Ishikawa (cell line): Measurements from ENCODE around the gene MIDN.

Experiments used
- CEBPB ChIP-seq: IDR thresholded peaks from 2 replicates; pipeline ENCODE4 v1.6.1; 2012
- CREB1 ChIP-seq: IDR thresholded peaks from 2 replicates; pipeline ENCODE4 v1.6.1; 2012; ENCODE audit warnings: low read depth
- EGR1 ChIP-seq: IDR thresholded peaks from 2 replicates; pipeline ENCODE4 v1.6.1; 2012
- EP300 ChIP-seq: IDR thresholded peaks from 2 replicates; pipeline ENCODE4 v1.6.1; 2012; ENCODE audit warnings: borderline replicate concordance
- FOXM1 ChIP-seq: IDR thresholded peaks from 2 replicates; pipeline ENCODE4 v1.6.1; 2012; ENCODE audit warnings: low read depth, borderline replicate concordance
- NFIC ChIP-seq: IDR thresholded peaks from 2 replicates; pipeline ENCODE4 v1.6.1; 2012
- RAD21 ChIP-seq: IDR thresholded peaks from 2 replicates; pipeline ENCODE4 v1.6.1; 2012; ENCODE audit warnings: low read depth
- TAF1 ChIP-seq: IDR thresholded peaks from 2 replicates; pipeline ENCODE4 v1.6.1; 2012; ENCODE audit warnings: low read depth, mild to moderate bottlenecking
- TCF12 ChIP-seq: IDR thresholded peaks from 2 replicates; pipeline ENCODE4 v1.6.1; 2012; ENCODE audit warnings: low read depth
- TEAD4 ChIP-seq: IDR thresholded peaks from 2 replicates; pipeline ENCODE4 v1.6.1; 2012
- YY1 ChIP-seq: IDR thresholded peaks from 2 replicates; pipeline ENCODE4 v1.6.1; 2012; ENCODE audit warnings: low read depth
- ZBTB7A ChIP-seq: IDR thresholded peaks from 2 replicates; pipeline ENCODE4 v1.6.1; 2012; ENCODE audit warnings: low read depth
- TF ChIP-seq, protein P1 (sequence below): IDR thresholded peaks from 2 replicates; pipeline ENCODE4 v1.6.1; 2012
- TF ChIP-seq, protein P2 (sequence below): IDR thresholded peaks from 2 replicates; pipeline ENCODE4 v1.6.1; 2012
- TF ChIP-seq, protein P3 (sequence below): IDR thresholded peaks from 2 replicates; pipeline ENCODE4 v1.6.1; 2012; ENCODE audit warnings: low read depth, mild to moderate bottlenecking

The MIDN gene

DNA sequence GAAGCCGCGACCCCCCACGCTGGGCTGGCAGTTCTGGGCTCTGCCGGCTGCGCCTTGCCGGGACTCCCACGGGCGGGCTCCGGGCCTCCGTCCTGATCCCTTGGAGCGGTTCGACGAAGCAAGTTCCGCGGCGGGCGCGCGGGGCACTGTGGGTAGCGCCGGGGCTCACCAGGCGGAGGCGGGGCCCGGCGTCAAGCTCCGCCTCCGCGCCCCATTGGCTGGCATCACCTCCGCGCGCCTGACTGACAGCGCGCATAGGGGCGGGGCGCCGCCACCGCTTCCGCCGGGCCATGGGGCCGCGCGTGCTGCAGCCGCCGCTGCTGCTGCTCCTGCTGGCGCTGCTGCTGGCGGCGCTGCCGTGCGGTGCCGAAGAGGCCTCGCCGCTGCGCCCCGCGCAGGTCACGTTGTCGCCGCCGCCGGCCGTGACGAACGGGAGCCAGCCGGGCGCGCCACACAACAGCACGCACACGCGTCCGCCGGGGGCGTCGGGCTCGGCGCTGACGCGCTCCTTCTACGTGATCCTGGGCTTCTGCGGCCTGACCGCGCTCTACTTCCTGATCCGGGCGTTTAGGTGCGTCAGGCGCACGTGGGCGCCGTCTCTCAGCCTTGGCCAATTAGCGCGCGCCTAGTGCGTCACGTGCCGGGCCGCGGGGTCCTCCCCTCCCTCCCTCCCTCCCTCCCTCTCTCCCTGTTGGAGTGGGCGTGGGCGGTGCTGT, 27.0 kb downstream of the MIDN start, which contains the start of gene FAM174C:
Gene FAM174C (plus strand): TSS at position 271 of the 716 bp plus-strand sequence. CDS start 20 bp downstream, at position 291.
- TF ChIP-seq TAF1, result peak; percentile 70; the same call in 1 of the 2 replicates
- peak; percentile 98; the same call in 1 of the 2 replicates for TF ChIP-seq EGR1
- no peak for TF ChIP-seq NFIC
- TF ChIP-seq YY1, result no peak; the same call in 1 of the 2 replicates
- peak; percentile 78 for TF ChIP-seq CREB1
- TF ChIP-seq, protein P1, sequence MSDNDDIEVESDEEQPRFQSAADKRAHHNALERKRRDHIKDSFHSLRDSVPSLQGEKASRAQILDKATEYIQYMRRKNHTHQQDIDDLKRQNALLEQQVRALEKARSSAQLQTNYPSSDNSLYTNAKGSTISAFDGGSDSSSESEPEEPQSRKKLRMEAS, result peak; percentile 77
- TF ChIP-seq, protein P2, sequence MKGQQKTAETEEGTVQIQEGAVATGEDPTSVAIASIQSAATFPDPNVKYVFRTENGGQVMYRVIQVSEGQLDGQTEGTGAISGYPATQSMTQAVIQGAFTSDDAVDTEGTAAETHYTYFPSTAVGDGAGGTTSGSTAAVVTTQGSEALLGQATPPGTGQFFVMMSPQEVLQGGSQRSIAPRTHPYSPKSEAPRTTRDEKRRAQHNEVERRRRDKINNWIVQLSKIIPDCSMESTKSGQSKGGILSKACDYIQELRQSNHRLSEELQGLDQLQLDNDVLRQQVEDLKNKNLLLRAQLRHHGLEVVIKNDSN, result peak; percentile 99

DNA sequence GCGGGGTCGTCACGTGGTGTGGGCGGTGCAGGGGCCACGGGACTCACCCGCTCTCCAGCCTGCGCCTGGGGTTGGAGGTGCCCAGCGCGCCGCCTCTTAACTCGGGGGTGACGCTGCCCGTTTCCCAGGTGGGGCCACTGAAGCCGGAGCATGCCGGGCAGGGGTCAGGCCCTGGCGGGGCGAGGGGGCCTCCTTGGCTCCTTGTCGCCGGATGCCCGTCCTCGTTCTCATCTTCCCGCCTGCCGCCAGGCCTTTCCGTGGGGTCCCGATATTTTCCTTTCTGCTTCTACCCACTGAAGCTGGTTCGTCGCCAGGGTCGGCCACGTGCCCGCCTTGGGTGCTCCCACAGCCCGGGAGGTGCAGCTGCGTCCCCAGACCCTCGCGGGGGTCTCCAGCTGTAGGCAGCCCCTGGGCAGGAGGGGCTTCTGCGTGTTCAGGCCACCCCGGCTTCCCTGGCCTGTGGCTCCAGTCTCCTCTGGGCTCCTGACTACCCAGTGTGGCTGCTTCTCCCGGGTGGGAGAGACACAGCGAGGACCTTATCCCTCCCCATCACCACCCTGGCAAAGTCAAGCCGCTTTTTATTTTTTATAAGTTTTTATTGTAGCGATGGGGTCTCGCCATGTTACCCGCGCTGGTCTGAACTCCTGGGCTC, 27.7 kb downstream of the MIDN start:
- TF ChIP-seq FOXM1, result no peak
- no peak; the same call in 1 of the 2 replicates for TF ChIP-seq TCF12
- TF ChIP-seq NFIC, result no peak
- TF ChIP-seq TEAD4, result peak; percentile 11; the same call in 1 of the 2 replicates
- TF ChIP-seq CREB1, result no peak
- TF ChIP-seq ZBTB7A, result peak; percentile 63
- no peak for TF ChIP-seq YY1
- TF ChIP-seq, protein P1, result no peak; the same call in none of the 2 replicates

DNA sequence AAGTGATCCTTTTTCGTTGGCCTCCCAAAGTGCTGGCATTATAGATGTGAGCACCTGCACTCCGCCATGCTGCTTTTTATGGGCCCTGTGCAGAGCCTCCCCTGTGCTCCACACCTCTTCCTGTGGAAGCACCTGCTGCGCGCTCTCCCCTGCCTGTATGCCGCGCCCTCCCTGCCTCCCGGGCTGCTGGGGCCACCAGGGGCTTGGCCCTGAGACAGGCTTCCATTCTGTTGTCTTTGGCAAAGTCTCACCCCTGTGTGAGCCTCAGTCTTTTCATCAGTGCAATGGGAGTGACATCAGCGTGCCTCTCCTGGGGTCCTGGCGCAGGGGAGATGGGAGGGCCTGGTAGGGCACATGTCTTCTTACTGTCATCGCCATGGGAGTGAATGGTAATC, 28.2 kb downstream of the MIDN start:
- TF ChIP-seq FOXM1, result no peak
- TF ChIP-seq, protein P2, result no peak
- TF ChIP-seq RAD21, result no peak
- TF ChIP-seq, protein P1, result no peak
- no peak for TF ChIP-seq ZBTB7A
- no peak for TF ChIP-seq TEAD4
- no peak for TF ChIP-seq NFIC
- TF ChIP-seq TAF1, result no peak
- no peak for TF ChIP-seq EP300
- TF ChIP-seq TCF12, result no peak
- no peak for TF ChIP-seq CEBPB
- TF ChIP-seq YY1, result no peak
- no peak for TF ChIP-seq EGR1
- TF ChIP-seq, protein P3, sequence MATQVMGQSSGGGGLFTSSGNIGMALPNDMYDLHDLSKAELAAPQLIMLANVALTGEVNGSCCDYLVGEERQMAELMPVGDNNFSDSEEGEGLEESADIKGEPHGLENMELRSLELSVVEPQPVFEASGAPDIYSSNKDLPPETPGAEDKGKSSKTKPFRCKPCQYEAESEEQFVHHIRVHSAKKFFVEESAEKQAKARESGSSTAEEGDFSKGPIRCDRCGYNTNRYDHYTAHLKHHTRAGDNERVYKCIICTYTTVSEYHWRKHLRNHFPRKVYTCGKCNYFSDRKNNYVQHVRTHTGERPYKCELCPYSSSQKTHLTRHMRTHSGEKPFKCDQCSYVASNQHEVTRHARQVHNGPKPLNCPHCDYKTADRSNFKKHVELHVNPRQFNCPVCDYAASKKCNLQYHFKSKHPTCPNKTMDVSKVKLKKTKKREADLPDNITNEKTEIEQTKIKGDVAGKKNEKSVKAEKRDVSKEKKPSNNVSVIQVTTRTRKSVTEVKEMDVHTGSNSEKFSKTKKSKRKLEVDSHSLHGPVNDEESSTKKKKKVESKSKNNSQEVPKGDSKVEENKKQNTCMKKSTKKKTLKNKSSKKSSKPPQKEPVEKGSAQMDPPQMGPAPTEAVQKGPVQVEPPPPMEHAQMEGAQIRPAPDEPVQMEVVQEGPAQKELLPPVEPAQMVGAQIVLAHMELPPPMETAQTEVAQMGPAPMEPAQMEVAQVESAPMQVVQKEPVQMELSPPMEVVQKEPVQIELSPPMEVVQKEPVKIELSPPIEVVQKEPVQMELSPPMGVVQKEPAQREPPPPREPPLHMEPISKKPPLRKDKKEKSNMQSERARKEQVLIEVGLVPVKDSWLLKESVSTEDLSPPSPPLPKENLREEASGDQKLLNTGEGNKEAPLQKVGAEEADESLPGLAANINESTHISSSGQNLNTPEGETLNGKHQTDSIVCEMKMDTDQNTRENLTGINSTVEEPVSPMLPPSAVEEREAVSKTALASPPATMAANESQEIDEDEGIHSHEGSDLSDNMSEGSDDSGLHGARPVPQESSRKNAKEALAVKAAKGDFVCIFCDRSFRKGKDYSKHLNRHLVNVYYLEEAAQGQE, result no peak
- TF ChIP-seq CREB1, result no peak

DNA sequence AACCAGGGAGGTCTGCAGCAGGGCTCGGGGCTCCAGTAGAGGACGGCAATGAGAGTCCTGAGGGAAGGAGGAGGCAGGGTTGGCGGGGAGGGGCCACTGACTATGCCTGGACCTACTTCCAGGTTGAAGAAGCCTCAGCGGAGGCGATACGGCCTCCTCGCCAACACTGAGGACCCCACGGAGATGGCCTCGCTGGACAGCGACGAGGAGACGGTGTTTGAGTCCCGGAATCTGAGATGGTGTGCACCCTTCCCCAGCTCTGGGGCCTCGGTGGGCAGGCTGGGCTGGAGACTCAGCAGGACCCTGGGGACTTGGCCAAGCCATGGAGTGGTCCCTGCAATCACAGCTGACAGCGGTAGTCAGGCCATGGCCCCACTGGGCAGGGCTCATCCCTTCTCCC, 28.7 kb downstream of the MIDN start:
- TF ChIP-seq TAF1, result no peak
- TF ChIP-seq, protein P3, result 0 out of 2 replicates have a peak, but pooled peaks have one; percentile 14

DNA sequence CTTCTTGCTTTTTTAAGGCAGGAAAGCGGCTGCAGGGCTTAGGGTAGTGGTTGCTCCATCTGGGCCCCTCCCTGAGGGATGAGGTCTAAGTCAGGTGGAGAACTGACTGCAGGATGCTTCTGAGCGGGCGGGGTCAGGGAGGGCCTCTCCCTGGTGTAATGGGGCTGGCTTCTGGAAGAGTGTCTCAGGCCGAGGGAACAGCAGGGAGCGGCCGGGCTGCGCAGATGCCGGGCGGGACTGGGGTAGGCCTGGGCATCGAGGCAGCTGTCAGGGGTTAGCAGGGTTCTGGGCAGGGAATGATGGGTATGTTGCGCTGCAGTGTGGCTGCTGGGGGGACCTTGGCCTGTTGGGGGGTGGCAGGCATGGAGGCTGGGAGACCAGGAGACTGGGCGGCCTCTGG, 29.7 kb downstream of the MIDN start:
- TF ChIP-seq CREB1 (no peak), YY1 (no peak), ZBTB7A (no peak), TEAD4 (no peak)
- TF ChIP-seq, protein P2, result no peak
